Stimulated activated CD8-positive, alpha-beta memory T cell treated with anti-CD3 and anti-CD28 coated beads, Interleukin-12 subunit alpha, Interleukin-12 subunit beta, amount 100 ng/mL, for 24 hours (primary cell): ENCODE measurements around the gene ABHD15.

ENCODE experiments used
- DNase-seq: peaks from one replicate; pipeline ENCODE4 v3.0.0-alpha.2; 2020; ENCODE audit errors: extremely low read depth

ABHD15 gene, protein sequence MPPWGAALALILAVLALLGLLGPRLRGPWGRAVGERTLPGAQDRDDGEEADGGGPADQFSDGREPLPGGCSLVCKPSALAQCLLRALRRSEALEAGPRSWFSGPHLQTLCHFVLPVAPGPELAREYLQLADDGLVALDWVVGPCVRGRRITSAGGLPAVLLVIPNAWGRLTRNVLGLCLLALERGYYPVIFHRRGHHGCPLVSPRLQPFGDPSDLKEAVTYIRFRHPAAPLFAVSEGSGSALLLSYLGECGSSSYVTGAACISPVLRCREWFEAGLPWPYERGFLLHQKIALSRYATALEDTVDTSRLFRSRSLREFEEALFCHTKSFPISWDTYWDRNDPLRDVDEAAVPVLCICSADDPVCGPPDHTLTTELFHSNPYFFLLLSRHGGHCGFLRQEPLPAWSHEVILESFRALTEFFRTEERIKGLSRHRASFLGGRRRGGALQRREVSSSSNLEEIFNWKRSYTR

DNA sequence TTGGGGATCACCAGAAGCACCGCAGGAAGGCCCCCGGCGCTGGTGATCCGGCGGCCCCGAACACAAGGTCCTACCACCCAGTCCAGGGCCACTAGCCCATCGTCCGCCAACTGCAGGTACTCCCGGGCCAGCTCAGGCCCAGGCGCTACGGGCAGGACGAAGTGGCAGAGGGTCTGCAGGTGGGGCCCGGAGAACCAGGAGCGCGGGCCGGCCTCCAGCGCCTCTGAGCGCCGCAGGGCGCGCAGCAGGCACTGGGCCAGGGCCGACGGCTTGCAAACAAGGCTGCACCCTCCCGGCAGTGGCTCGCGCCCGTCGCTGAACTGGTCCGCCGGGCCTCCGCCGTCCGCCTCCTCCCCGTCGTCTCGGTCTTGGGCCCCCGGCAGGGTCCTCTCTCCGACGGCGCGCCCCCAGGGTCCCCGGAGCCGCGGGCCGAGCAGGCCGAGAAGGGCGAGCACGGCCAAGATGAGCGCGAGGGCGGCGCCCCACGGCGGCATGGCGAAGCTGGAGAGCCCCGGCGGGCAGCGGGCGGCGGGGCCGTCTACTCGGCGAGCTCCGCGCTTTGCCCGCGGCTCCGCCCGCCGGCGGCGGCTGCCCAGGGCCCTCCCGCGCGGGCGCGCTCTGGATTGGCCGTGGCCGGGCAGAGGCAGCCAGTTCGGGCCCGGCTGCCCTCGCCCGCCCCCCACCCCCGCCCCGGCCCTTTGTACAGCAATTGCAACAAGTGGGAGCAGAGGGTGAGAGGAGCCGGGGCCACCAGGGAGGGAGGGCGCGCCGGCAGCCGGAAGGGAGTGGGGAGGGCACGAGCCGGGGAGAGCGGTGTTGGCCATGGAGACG lies at the start of gene ABHD15:
Gene ABHD15, minus strand, starts transcription at position 565 of the 831 bp plus-strand sequence. Its CDS starts 71 bp downstream, at position 494.
- DNase-seq = no peak

- DNase-seq = no peak
These were observed 48.9 kb upstream of the ABHD15 start for GRCh38 chr17:29615492-29616299.

- no peak for DNase-seq
These were observed 48.2 kb upstream of the ABHD15 start for GRCh38 chr17:29615048-29615385.

- no peak for DNase-seq
These were observed 47.7 kb upstream of the ABHD15 start for GRCh38 chr17:29614349-29615047.

- no peak for DNase-seq
These were observed 47.0 kb upstream of the ABHD15 start for GRCh38 chr17:29613856-29614255.

DNA sequence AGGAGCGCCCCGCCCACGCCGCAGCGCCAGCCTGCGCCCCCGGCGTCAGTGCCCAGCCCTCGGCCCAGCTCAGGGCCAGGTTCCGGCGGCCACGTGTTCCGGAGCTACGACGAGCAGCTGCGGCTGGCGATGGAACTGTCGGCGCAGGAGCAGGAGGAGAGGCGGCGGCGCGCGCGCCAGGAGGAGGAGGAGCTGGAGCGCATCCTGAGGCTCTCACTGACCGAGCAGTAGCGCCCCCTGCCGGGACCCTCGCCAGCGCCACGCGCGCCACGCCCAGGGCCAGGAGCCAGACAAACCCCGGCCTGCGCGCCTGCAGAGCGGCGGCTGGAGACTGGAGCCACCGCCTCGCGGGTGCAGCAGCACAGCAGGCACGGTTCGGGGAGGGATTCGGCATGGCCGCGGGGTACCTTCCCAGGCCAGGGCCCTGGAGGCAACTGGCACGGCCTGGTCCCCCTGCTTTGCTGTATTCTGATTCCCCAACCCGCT lies 46.6 kb upstream of the ABHD15 start:
- DNase-seq = peak; percentile 82

GRCh38 chr17:29612404-29613280 lies 45.8 kb upstream of the ABHD15 start:
- DNase-seq = no peak

- DNase-seq = no peak
These were observed 45.2 kb upstream of the ABHD15 start for GRCh38 chr17:29612094-29612403.

- no peak for DNase-seq
These were observed 44.7 kb upstream of the ABHD15 start for GRCh38 chr17:29611351-29612093.

DNA sequence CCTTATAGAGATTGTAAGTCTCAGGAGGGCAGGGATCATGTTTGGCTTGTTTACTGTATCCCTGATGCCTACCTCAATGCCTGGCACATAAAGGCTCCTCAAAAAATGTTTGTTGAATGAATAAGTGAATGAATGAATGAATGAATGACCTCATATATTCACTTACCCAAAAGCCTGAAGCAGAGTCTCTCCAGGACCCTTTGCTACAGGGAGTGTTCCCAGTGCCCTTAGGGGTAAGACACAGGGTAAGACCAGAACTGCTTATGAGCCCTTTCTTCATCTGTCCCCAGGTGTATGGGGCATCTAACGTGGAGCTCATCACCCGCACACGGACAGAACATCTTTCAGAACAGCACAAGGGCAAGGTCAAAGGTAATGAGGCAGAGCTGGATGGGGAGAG lies 43.6 kb upstream of the ABHD15 start:
- no peak for DNase-seq

- DNase-seq = no peak
These were observed 42.1 kb upstream of the ABHD15 start for GRCh38 chr17:29608986-29609385.

DNA sequence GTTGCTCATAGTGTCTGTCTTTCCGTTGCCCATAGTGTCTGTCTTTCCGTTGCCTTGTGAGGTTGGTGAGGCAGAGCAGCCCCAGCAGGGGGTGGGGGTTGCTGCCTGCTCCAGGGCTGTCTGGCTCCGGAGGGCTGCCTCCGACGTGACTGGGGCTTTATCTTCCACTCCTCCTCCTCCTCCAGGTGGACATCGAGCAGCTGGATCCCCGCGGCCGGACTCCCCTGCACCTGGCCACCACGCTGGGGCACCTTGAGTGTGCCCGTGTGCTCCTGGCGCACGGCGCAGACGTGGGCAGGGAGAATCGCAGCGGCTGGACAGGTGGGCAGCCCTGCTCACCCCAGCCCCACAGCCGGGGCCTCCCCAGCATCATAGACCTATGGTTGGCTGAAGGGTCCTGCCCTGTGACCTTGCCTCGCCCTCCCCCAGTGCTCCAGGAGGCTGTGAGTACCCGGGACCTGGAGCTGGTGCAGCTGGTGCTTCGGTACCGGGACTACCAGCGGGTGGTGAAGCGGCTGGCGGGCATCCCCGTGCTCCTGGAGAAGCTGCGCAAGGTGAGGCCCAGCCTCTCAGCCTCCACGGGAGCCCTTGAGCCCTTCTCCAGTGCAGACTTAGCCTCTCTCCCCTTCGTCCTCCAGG lies 40.8 kb upstream of the ABHD15 start:
- DNase-seq = no peak

DNA sequence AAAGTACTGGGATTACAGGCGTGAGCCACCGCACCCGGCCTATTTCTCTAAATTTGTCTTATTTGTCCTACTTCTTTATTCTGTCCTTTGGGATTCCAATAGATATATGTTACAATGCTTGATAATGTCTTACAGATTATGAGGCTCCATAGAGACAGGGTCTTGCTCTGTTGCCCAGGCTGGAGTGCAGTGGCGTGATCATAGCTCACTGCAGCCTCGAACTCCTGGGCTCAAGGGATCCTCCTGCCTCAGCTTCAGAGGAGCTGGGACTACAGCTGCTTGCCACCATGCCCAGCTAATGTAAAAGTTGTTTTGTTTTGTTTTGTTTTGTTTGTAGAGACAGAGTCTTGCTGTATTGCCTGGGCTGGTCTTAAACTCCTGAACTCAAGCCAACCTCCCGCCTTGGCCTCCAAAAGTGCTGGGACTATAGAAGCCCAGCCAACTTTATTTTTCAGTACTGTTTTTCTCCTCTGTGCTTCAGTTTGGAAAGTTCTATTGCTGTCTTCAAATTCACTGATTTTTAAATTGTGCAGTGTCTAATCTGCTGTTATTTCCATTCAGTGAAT lies 36.4 kb upstream of the ABHD15 start:
- no peak for DNase-seq

- no peak for DNase-seq
These were observed 30.7 kb upstream of the ABHD15 start for GRCh38 chr17:29597361-29598172.

DNA sequence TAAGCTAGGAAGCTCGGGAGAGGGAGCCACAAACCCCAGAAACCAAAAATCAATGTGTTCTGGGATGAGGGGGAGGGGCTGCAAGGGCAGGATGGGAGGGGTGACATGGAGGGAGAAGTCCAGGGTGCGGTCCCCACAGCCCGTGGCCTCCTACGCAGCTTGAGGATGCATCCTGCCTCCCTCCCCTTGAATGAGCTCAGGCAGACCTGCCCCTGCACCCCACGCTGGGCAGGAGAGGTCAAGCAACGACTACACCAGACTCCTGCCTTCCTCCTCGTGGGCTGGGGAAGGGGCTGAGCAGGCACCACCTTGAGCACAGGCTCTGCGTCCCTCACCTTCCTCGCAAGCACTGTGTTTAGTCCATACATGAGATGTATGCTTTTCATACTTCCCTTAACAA lies 30.0 kb upstream of the ABHD15 start:
- no peak for DNase-seq

DNA sequence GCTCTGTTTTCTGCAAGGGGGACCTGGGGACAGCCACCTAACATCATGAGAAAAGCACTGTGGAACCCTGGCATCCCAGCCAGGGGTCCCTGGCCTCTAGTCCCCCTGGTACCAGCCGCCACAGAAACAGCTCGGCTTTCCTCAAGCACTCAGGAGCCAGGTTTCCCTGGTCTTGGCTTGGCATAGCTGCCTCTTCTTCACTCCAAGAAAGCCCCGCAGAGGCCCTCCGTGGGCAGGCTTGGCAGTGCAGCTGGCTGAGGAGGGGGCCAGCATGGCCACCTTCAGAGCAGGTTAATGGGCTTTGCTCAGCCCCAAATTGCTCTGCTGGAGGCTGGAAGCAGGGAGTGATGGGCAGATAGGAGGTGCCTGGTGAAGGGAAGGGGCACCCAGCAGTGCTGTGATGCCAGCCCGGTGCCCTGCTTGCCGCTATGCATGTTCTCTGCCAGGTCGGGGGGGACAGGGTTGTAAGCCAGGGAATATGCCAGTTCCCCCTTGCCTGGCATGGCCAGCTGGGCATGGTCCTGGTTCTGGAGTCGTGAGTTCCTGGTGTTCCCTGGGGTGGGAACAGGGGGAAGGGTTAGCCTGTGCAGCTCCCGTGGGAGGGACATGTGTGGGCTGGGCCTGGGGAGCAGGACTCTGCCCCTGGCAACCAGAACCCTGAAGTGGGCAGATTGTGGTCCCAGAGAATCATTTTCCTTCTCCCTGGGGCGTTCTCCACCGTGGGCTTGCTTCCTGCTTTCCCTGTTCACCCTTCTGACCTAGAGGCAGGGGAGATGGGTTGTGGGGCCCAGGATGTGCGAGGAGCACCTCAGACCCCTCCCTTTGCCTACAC lies 29.3 kb upstream of the ABHD15 start:
- DNase-seq = no peak
